Measurements from ENCODE around the gene MAPKAPK2. TPM values are rescaled to one million over a fixed set of nuclear protein-coding genes. Genes with fewer than 3 reads are reported as not detected.

The MAPKAPK2 gene
- total and polyA plus RNA-seq, 2 of the 13 experiments (the other 11 are each of a cell fraction or from before 2014, with no cell fraction given) = 16.6 to 34.0 TPM

- TF ChIP-seq ZNF142 (CRISPR knock-in tag; IDR thresholded peaks at IDR 0.05) = no peak
- peak; percentile 71; the same call in 1 of the 2 replicates for TF ChIP-seq ZNF33B (CRISPR knock-in tag; IDR thresholded peaks at IDR 0.05)
- no peak for TF ChIP-seq RAD21 (CRISPR knock-in tag; IDR thresholded peaks at IDR 0.05)
- no peak for TF ChIP-seq ZFP1 (CRISPR knock-in tag; IDR thresholded peaks at IDR 0.05)
- TF ChIP-seq ZNF30 (CRISPR knock-in tag; IDR thresholded peaks at IDR 0.05) = no peak
- TF ChIP-seq, protein P1, sequence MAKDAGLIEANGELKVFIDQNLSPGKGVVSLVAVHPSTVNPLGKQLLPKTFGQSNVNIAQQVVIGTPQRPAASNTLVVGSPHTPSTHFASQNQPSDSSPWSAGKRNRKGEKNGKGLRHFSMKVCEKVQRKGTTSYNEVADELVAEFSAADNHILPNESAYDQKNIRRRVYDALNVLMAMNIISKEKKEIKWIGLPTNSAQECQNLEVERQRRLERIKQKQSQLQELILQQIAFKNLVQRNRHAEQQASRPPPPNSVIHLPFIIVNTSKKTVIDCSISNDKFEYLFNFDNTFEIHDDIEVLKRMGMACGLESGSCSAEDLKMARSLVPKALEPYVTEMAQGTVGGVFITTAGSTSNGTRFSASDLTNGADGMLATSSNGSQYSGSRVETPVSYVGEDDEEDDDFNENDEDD (CRISPR knock-in tag; IDR thresholded peaks at IDR 0.05; ENCODE audit: borderline replicate concordance) = peak; percentile 92
- TF ChIP-seq ZNF354B (CRISPR knock-in tag; IDR thresholded peaks at IDR 0.05) = no peak
- TF ChIP-seq, protein P2, sequence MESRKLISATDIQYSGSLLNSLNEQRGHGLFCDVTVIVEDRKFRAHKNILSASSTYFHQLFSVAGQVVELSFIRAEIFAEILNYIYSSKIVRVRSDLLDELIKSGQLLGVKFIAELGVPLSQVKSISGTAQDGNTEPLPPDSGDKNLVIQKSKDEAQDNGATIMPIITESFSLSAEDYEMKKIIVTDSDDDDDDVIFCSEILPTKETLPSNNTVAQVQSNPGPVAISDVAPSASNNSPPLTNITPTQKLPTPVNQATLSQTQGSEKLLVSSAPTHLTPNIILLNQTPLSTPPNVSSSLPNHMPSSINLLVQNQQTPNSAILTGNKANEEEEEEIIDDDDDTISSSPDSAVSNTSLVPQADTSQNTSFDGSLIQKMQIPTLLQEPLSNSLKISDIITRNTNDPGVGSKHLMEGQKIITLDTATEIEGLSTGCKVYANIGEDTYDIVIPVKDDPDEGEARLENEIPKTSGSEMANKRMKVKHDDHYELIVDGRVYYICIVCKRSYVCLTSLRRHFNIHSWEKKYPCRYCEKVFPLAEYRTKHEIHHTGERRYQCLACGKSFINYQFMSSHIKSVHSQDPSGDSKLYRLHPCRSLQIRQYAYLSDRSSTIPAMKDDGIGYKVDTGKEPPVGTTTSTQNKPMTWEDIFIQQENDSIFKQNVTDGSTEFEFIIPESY (CRISPR knock-in tag; IDR thresholded peaks at IDR 0.05) = no peak; the same call in 1 of the 2 replicates
- TF ChIP-seq, protein P3, sequence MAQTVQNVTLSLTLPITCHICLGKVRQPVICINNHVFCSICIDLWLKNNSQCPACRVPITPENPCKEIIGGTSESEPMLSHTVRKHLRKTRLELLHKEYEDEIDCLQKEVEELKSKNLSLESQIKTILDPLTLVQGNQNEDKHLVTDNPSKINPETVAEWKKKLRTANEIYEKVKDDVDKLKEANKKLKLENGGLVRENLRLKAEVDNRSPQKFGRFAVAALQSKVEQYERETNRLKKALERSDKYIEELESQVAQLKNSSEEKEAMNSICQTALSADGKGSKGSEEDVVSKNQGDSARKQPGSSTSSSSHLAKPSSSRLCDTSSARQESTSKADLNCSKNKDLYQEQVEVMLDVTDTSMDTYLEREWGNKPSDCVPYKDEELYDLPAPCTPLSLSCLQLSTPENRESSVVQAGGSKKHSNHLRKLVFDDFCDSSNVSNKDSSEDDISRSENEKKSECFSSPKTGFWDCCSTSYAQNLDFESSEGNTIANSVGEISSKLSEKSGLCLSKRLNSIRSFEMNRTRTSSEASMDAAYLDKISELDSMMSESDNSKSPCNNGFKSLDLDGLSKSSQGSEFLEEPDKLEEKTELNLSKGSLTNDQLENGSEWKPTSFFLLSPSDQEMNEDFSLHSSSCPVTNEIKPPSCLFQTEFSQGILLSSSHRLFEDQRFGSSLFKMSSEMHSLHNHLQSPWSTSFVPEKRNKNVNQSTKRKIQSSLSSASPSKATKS (CRISPR knock-in tag; IDR thresholded peaks at IDR 0.05) = no peak
- TF ChIP-seq NFKBIZ (CRISPR knock-in tag; IDR thresholded peaks at IDR 0.05) = no peak
- TF ChIP-seq, protein P4, sequence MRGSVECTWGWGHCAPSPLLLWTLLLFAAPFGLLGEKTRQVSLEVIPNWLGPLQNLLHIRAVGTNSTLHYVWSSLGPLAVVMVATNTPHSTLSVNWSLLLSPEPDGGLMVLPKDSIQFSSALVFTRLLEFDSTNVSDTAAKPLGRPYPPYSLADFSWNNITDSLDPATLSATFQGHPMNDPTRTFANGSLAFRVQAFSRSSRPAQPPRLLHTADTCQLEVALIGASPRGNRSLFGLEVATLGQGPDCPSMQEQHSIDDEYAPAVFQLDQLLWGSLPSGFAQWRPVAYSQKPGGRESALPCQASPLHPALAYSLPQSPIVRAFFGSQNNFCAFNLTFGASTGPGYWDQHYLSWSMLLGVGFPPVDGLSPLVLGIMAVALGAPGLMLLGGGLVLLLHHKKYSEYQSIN (CRISPR knock-in tag; IDR thresholded peaks at IDR 0.05; ENCODE audit: borderline replicate concordance) = no peak
- peak; percentile 7; the same call in 1 of the 2 replicates for TF ChIP-seq ZNF281 (CRISPR knock-in tag; IDR thresholded peaks at IDR 0.05; ENCODE audit: borderline replicate concordance)
Observed at GRCh38 chr1:206635080-206635977, 49.4 kb upstream of the MAPKAPK2 start, which contains the start of gene DYRK3 (continued).
